Measurements from ENCODE around the gene PCBP4.

The PCBP4 gene

DNA sequence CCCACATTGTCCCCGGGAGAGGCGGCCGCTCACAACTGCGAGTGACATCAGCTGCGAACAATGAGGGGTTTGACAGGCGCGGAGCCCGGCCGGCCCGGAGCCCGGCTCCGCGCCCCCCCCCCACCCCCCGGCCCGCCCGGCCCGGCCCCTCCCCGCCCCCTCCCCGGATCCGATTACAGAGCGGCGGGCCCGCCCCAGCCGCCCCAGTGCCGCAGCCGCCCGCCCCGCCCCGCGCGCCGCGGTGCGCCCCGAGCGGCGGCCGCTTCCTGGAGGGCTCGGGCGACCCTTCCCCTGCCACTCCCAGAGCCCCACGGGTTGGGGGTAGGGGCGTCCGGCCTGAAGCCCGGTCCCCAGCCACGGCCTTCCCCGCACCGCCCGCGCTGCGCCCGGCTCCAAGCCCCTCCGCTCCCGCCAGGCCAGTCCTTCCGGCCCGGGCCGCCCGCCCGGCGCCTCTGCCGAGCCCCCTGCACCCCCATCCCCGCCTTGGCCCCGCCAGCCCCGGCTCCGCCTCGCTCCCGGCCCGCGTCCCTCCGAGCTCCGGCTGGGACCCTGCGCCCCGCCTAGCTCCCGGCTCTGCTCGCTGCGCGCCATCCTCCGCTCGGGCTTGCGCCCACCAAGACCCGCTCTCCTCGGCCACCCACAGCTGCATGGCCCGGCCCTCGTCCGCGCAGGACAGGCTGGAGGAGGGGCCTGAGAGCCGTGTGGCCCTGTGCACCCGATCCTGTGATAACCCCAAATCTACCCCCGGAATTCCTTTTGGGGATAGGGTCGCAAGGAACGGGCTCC lies at the start of gene PCBP4:
Gene PCBP4 (minus strand): TSS at position 71 of the 786 bp plus-strand sequence. CDS start 6,214 bp downstream, outside the sequence.
- in situ Hi-C loops (cut with HindIII; ENCODE audit: low sequenced_read_pairs), result no loop called here

DNA sequence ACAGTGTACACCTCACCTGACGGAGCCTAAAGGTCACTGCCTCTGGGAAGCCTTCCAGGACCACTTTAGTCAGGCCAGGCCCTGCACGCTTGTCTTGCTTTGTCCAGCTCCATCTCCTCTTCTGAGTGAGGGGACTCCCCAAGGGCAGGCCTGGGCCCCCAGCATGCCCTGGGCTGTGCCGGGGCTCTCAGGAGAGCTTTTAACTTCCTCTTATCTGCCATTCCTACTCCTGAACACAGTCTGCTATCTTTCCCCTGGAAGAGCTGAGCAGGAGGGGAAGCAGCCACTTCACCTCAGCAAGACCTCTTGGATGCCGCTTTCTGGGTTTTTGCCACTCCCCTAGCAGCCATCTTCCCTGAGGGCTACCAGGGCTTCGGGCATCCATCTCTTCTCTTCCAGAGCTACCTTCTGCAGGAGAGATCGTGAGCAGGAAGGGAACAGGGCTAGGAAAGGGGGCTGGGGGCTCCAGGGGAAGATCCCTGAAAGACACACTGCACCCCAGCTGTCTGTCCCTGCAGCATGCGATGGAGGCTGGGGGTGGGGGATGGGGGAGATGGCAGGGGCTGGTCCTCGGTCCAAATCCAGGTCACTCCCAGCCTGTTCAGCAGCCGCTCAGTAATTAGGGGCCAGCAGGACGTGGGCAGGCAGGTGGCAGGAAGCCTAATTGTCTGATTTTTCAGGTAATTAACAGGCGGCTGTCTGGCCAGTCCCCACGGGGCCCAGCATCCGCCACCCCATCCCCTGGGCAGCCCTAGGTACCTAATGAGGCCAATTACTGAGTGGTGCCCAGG lies 48.4 kb upstream of the PCBP4 start:
- in situ Hi-C loops (cut with HindIII; ENCODE audit: low sequenced_read_pairs), result no loop called here

DNA sequence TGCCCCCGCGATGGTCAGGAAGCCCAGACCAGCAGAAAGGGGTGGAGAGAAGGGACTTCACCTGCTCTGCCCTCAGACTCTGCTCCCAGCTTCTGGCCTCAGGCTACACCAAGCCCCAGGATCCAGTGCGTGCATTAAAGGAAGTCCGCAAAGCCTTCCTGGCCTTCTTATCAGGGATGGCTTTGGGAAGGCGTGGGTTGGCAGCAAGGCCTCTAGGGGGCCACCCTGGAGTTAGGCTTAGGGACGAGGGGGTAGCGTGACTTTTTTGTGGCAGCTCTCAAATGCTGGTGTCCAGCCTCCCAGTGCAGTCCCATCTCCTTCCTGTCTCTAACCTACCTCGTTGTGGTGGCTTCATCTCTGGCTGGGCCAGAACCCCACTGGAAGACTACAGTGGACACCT lies 47.4 kb upstream of the PCBP4 start:
- in situ Hi-C loops (cut with HindIII; ENCODE audit: low sequenced_read_pairs), result no loop called here

DNA sequence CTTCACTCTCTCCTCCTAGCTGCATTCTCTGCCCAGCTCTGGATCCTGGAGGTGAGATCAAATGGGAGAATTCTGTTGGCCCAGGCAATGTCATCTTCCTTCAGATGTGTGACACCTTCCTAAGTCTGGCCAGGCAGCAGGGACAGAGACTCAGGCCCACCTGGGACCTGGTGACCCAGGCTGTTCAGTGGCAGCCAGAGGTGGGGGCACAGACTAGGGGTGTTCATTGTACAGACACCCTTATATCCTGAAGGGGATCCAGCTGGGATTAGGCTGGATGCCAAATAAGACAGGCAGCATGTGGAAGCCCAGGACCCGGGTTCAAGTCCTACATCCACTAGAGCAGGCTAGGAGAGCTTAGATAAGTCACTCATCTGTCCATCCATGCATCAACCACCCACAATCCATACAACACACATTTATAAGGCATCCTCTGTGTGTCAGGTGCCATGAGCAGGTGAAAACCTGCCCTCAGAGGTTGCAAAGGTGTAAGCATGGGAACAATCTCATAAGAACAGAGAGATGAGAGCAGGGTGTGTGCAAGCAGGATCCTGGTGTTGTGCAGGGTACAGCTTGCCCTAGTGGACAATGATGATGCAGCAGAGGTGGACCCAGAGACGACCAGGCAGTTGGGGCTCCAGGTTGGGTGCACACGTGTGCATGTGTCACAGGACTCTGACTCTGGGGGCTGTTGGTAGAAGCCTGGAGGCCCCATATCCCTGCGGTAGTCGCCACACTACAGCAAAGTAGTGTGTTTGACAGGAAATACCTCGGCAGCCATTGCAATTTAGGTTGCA lies 46.7 kb upstream of the PCBP4 start:
- in situ Hi-C loops (cut with HindIII; ENCODE audit: low sequenced_read_pairs), result no loop called here

DNA sequence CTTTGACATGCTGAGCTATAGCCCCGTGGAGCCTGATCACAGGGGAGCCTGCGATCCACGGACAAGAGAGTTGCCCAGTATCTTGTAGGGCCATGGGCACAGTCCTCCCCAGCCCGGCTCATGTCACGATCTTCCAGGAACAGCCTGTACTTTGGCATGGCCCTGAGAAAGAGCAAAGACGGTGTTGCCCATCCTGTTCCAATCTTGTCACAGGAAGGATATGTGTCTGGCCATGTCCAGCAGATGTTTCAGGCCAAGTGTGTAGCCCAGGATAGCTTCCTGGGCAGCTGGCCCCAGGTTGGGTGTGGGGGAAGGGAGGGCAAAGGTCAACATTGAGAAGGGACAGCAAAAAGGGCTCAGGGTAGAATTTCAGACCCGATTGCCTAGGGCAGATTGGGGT lies 45.4 kb upstream of the PCBP4 start:
- in situ Hi-C loops (cut with HindIII; ENCODE audit: low sequenced_read_pairs), result no loop called here

DNA sequence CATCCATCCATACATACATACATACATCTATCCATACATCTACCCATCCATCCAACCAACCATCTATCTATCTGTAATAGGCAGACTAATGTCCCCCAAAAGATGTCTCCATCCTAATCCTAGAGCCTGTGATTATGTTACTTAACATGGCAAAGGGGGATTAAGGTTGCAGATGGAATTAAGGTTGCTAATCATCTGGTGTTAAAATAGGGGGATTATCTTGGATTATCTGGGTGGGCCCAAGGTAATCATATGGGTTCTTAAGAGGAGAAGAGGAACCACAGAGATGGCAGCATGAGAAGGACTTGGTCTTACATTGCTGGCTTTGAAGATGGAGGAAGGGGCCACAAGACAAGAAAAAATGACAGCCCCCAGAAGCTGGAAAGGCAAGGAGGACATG lies 43.2 kb upstream of the PCBP4 start:
- in situ Hi-C loops (cut with HindIII; ENCODE audit: low sequenced_read_pairs), result no loop called here

DNA sequence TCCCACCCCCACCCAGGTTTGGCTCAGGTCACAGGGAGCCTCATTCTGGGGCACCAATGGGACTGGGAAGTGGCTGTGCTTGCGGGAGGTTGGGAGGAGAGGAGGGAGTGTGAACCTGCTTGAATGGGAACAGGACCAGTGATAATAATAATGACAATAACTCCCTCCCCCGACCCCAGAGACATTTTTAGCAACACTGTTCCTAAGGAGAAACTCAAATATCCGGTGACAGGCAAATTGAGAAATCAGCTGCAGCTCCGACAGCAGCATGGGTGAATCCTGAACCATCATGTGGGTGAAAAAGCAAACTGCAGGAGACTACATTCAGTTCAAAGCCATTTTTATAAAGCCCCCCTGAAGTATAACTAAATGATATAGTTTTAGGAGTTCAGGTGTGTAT lies 40.0 kb upstream of the PCBP4 start:
- in situ Hi-C loops (cut with HindIII; ENCODE audit: low sequenced_read_pairs), result no loop called here

DNA sequence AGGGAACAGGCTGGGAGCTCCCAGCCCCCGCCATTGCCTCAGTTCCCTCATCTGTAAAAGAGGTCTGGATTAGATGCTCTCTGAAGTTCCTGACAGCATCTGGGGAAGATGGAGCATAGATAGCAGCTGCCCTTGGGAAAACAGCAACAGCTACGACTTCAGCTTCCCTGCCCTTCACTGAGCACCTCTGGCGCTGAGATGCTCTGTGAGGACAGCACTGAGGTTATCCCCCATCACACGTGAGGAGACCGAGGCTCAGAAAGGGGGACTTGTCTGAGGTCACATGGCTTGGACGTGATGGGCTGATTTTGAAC lies 39.5 kb upstream of the PCBP4 start:
- in situ Hi-C loops (cut with HindIII; ENCODE audit: low sequenced_read_pairs), result no loop called here

DNA sequence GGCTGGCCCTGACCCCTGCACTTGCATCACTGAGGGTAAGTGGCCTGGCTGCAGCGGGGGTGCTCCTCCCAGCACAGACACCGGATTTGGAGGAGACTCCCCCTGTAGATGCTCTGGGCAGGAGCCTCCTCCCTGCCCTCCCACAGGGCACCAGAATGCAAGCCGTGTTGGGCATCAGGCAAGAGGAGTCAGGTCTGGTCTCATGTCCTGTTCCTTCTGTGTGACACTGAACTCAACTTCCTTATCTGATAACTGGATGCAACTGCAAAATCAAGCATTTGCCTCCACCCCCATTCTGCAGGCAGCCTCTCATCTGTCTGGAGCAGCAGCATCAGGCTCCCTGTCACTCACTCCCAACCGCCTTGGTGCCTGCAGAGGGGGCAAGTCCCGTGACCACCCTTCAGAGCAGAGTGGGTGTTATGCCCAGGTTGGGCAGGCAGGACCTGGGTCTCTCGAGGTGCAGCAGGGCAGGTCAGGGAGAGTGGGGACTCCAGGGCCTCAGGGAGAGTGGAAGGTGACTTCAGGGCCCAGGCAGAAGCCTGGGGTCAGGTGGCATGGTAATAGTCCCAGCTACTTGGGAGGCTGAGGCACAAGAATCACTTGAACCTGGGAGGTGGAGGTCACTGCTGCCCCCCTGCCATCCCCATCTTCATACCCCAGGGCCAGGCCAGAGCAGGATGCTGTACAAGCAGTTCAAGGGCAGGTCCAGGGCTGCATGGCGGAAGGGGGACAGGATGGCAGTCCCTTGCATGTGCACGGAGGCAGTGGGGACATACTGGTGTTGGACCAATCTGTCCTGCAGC lies 39.0 kb upstream of the PCBP4 start:
- in situ Hi-C loops (cut with HindIII; ENCODE audit: low sequenced_read_pairs), result no loop called here

DNA sequence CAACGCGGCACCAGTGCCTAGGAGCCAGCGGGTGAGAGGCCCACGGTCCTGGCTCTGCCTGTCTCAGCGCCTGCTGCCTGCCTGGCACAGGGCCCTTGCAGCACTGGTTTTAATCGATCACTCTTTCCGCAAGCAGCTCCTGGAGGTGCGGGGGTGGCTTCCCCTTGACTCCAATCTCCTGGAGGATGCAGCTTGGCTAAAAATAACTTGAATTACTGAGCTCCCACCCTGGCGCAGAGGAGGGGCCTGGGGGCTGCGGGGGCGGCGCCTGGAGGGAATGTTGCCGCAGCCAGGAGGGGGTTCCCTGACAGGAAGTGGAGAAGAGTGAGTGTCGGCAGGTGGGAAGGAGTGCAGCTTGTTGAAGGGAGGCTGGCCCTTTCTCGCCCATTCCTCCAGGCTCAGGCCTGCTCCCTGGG lies 38.3 kb upstream of the PCBP4 start:
- in situ Hi-C loops (cut with HindIII; ENCODE audit: low sequenced_read_pairs), result no loop called here

DNA sequence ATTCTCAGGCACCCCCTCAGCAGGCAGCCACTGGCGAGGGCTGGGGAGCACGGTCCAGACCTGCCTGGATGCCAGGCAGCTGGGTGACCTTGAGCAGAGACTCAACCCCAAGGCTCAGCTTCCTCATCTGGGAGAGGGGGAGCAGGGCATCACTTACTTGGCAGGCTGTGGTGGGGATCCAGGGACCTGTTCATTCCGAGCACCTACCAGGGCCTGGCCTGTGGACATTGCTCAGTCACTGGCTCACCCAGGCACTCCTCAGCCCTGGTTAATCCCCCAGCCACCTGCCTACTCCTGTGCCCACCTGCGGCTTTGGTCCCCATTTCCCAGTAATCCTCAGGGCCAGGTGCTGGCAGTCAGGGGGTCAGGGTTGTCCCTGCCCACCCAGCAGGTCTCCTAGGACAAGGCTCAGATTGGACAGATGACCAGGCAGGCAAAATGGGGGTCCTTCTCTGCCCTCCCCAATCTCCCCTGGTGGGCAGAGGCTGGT lies 37.7 kb upstream of the PCBP4 start:
- in situ Hi-C loops (cut with HindIII; ENCODE audit: low sequenced_read_pairs), result no loop called here

DNA sequence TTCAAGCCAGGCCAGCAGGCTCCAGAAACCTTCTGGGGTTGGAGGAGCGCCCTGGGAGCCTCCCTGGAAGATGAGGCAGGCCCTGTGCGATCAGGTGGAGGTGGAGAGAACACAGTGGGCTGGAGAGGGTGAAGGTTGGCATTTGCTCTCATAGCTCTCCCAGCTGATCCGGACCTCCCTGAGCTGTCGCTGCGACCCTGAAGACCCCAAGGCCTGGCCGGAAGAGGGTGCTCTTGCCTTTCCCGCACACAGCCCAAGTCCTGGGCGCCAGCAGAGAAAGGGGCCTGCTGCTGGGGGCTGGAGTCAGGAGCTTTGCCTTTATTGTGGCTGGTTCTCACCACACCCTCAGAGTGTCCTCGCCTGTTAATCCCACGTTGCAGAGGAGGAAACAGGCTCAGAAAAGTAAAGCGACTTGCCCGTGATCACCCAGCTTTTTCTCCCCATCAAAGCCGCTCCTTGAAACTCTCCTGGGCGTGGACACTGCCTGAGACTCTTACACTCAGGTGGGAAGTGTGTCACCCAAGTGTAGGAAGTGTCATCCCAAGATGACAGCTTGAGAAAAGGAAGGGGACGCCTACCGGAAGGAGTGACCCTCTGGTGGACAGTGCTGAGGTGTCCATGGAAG lies 37.0 kb upstream of the PCBP4 start:
- in situ Hi-C loops (cut with HindIII; ENCODE audit: low sequenced_read_pairs), result no loop called here

DNA sequence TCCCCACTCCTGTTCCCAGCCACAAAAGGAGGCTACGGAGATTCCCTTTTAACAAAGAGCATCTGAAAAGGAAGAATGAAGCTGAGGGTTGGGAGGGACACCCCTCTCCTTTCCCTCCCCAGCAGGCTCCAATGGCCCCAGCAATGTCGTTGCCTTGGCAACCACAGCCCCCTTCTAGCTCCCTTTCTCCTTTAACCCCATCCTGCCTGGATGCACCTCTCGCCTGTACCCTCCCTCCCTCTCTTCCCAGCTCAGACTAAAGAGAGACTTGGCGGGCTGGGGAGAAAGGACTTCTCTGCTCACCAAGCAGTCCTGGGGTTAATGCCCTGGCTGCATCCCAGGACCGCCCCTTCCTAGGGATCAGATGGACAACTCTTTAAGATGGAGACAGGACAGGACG lies 35.5 kb upstream of the PCBP4 start:
- in situ Hi-C loops (cut with HindIII; ENCODE audit: low sequenced_read_pairs), result no loop called here

DNA sequence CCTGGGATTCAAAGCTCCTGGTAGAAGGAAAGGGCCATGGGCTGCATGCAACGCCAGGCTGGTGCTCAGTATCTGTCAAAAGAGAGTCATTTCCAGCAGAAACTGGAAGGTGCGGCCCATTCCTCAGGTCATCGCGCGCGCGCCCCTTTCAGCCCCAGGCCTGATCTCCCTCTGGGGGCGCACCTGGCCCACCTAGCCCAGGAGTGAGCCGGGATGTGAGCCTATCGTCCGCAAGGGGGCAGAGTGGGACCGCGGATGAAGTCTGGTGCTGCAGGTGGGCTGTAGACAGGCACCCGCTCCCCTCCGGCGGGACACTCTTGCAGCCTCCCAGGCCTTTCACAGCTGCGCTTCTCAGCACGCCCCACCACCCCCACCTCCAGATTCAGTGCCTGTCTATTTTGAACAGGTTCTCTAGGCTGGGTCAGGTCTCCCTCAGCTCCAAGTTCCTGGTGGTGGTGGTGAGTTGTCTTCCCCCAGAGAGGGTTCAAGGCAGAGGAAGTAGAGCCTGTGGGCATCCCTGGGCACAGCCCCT lies 34.3 kb upstream of the PCBP4 start:
- in situ Hi-C loops (cut with HindIII; ENCODE audit: low sequenced_read_pairs), result no loop called here

DNA sequence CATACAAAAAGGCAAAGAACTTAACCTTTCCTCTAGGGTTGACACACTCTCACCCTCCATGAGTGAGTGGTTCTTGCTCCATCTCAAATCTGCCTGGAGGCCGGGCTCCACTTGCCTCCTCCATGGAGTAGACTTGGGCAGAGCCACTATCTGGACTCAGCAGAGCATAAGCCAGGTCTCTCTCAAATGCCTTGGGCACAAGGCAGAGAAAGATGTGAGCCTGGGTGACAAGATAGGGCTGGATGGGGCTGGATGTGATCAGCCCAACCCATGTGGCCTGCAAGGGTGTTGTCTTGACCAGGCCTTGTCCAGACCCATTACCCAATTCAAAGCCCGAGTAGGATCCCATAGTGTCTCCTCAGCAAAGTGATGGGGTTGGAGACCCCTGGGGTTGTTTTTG lies 32.6 kb upstream of the PCBP4 start:
- in situ Hi-C loops (cut with HindIII; ENCODE audit: low sequenced_read_pairs), result loop anchor here (10.0 kb wide), 1 partner anchor 105 kb away; no protein-coding TSS in a partner anchor

DNA sequence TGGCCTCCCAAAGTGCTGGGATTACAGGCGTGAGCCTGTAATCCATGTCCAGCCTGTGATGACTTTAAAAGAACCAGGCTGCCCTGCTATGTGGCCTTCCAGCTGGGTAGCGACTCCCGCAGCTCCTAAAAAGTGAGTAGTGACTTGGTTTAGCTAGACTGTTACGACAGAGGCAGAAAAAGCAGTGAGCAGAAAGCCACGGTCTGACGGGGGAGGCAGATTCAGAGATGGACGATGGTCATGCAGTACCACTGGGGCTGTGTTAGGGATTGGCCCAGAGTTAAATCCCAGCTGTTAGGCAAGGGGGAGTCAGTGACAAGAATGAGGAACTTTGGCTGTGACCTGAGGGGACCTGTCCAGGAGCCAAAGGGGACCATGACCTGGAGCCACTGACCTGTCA lies 31.5 kb upstream of the PCBP4 start:
- in situ Hi-C loops (cut with HindIII; ENCODE audit: low sequenced_read_pairs), result loop anchor here (10.0 kb wide), 1 partner anchor 106 kb away; no protein-coding TSS in a partner anchor

DNA sequence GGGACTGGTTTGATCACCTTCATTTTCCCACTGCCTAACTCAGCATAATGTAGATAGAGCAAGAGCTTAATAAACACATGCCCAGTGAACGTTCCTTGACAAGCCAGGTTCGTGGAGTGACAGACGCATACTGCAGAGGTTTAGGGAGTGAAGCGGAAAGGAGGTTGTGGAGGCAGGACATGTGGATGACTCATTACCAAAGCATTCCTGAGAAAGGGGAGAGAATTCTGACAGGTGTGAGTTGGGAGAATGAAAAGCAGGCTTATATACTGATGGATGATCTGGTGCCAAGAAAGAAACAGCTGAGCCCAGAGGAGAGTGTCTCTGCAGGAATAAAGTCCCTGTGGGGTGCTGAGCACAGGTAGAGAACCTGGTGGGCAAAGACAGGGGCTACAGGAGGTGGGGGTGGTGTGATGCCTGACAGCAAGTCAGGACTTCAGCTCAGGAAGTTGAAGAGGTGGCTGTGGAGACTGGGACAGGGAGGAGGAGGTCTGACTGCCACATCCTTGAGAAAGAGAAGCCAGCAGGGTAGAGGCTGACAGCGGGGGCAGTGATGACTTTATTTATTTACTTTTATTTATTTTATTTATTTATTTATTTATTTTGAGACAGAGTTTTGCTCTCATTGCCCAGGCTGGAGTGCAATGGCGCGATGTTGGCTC lies 30.8 kb upstream of the PCBP4 start:
- in situ Hi-C loops (cut with HindIII; ENCODE audit: low sequenced_read_pairs), result loop anchor here (10.0 kb wide), 1 partner anchor 107 kb away; no protein-coding TSS in a partner anchor

DNA sequence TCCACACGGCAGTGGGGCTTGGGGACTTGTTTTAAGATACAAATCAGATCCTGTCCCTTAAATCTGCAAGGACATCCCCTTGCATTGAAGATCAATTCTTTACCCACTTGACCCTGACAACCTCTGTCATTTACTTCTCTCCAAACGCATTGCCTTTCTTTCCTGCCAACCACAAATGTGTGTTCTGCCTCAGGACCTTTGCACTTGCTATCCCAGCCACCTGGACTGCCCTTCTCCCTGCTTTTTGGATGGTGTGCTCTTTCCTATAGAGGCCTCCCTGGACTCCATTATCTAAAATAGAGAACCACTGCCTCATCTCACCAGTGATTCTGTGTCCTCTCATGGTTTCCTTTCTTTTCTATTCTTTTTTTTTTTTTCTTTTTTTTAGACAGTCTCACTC lies 29.9 kb upstream of the PCBP4 start:
- in situ Hi-C loops (cut with HindIII; ENCODE audit: low sequenced_read_pairs), result loop anchor here (10.0 kb wide), 1 partner anchor 108 kb away; no protein-coding TSS in a partner anchor
